SK-N-SH treated with all-trans-retinoic acid at 6 μM for 48 hours (cell line): Measurements from ENCODE around the gene RGS8.

ENCODE experiments used
- ATAC-seq: fragments of 200-7000 bp; cut with Tn5 transposase; 3 replicates; pipeline ENCODE4 v1.9.1; 2020; ENCODE audit warnings: mild to moderate bottlenecking, moderate library complexity
- ARNTL ChIP-seq: fragments of 450-650 bp; formaldehyde crosslinking; IDR thresholded peaks from 2 replicates; pipeline ENCODE4 v1.5.0; 2020; ENCODE audit warnings: low read depth, mild to moderate bottlenecking, moderate library complexity, borderline replicate concordance
- BACH2 ChIP-seq: fragments of 250-450 bp; sonication (Bioruptor Pico); IDR thresholded peaks from 2 replicates; pipeline ENCODE4 v1.9.0; 2021; ENCODE audit warnings: mild to moderate bottlenecking, borderline replicate concordance
- CSDC2 ChIP-seq: fragments of 250-450 bp; sonication (Bioruptor Pico); IDR thresholded peaks from 2 replicates; pipeline ENCODE4 v1.5.0; 2020; ENCODE audit warnings: mild to moderate bottlenecking, moderate library complexity
- ESRRG ChIP-seq: fragments of 250-450 bp; sonication (Bioruptor Pico); IDR thresholded peaks from 2 replicates; pipeline ENCODE4 v1.6.1; 2021; ENCODE audit warnings: mild to moderate bottlenecking
- GLIS3 ChIP-seq: fragments of 250-450 bp; sonication (Bioruptor Pico); IDR thresholded peaks from 2 replicates; pipeline ENCODE4 v1.5.0; 2020; ENCODE audit warnings: mild to moderate bottlenecking, moderate library complexity
- ISL1 ChIP-seq: fragments of 250-450 bp; sonication (Bioruptor Pico); IDR thresholded peaks from 2 replicates; pipeline ENCODE4 v2.1.2; 2022; ENCODE audit warnings: mild to moderate bottlenecking, moderate library complexity
- OSR1 ChIP-seq: fragments of 250-450 bp; sonication (Bioruptor Pico); IDR thresholded peaks from 2 replicates; pipeline ENCODE4 v1.8.0; 2022; ENCODE audit warnings: moderate library complexity, mild to moderate bottlenecking, inconsistent platforms
- PPARA ChIP-seq: fragments of 250-450 bp; sonication (Bioruptor Pico); IDR thresholded peaks from 2 replicates; pipeline ENCODE4 v1.5.0; 2020; ENCODE audit warnings: mild to moderate bottlenecking, borderline replicate concordance
- RARB ChIP-seq: fragments of 250-450 bp; sonication (Bioruptor Pico); IDR thresholded peaks from 2 replicates; pipeline ENCODE4 v1.8.0; 2021; ENCODE audit warnings: mild to moderate bottlenecking, moderate library complexity
- SNAI2 ChIP-seq: fragments of 250-450 bp; sonication (Bioruptor Pico); IDR thresholded peaks from 2 replicates; pipeline ENCODE4 v1.5.0; 2020; ENCODE audit warnings: mild to moderate bottlenecking, moderate library complexity
- TOX ChIP-seq: fragments of 250-450 bp; sonication (Bioruptor Pico); IDR thresholded peaks from 2 replicates; pipeline ENCODE4 v1.8.0; 2021; ENCODE audit warnings: mild to moderate bottlenecking, moderate library complexity, borderline replicate concordance
- ZFP3 ChIP-seq: fragments of 250-450 bp; sonication (Bioruptor Pico); IDR thresholded peaks from 2 replicates; pipeline ENCODE4 v1.5.0; 2020; ENCODE audit warnings: mild to moderate bottlenecking, moderate library complexity
- ZFP30 ChIP-seq: fragments of 450-650 bp; formaldehyde crosslinking; IDR thresholded peaks from 2 replicates; pipeline ENCODE4 v1.5.0; 2022; ENCODE audit warnings: mild to moderate bottlenecking, moderate library complexity
- ZNF565 ChIP-seq: fragments of 450-650 bp; formaldehyde crosslinking; conservative IDR thresholded peaks from 2 replicates; pipeline ENCODE4 v1.5.0; 2020; ENCODE audit warnings: low read depth, mild to moderate bottlenecking, moderate library complexity
- ZNF70 ChIP-seq: fragments of 450-650 bp; formaldehyde crosslinking; IDR thresholded peaks from 2 replicates; pipeline ENCODE4 v1.5.0; 2020; ENCODE audit warnings: mild to moderate bottlenecking, moderate library complexity
- ZNF8 ChIP-seq: fragments of 450-650 bp; formaldehyde crosslinking; IDR thresholded peaks from 2 replicates; pipeline ENCODE4 v1.5.0; 2020; ENCODE audit warnings: mild to moderate bottlenecking, moderate library complexity
- TF ChIP-seq, protein P1 (sequence below): fragments of 250-450 bp; sonication (Bioruptor Pico); IDR thresholded peaks from 2 replicates; pipeline ENCODE4 v1.5.1; 2021; ENCODE audit warnings: mild to moderate bottlenecking, moderate library complexity
- TF ChIP-seq, protein P2 (sequence below): fragments of 250-450 bp; sonication (Bioruptor Pico); IDR thresholded peaks from 2 replicates; pipeline ENCODE4 v1.8.0; 2021; ENCODE audit warnings: low read depth, mild to moderate bottlenecking, moderate library complexity, borderline replicate concordance
- TF ChIP-seq, protein P3 (sequence below): fragments of 250-450 bp; sonication (Bioruptor Pico); IDR thresholded peaks from 2 replicates; pipeline ENCODE4 v1.5.1; 2020; ENCODE audit warnings: low read depth, mild to moderate bottlenecking, moderate library complexity
- TF ChIP-seq, protein P4 (sequence below): fragments of 250-450 bp; sonication (Bioruptor Pico); IDR thresholded peaks from 2 replicates; pipeline ENCODE4 v1.5.0; 2020; ENCODE audit warnings: mild to moderate bottlenecking, moderate library complexity
- TF ChIP-seq, protein P5 (sequence below): fragments of 250-450 bp; sonication (Bioruptor Pico); IDR thresholded peaks from 2 replicates; pipeline ENCODE4 v1.8.0; 2020; ENCODE audit warnings: mild to moderate bottlenecking, moderate library complexity, borderline replicate concordance

Gene RGS8

DNA sequence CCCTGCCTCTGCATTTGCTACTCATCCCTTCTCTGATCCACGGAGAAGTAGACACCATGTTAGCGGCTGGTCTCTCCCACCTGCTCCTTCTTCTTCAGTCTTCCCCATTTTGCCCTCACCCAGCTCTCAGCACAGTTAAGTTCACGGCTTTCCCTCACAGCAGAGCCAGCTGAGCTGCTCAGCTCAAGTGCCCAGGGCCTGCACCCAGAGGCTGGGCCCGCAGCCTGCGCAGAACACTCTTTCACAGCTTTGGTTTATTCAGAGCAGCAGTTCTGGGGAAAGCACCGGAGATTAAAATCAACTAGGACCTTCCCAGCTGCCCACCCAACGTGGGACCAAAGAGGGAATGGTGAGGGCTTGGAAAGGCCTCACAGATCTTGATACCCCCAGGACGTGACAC, 41.9 kb downstream of the RGS8 start:
- no peak for TF ChIP-seq OSR1
- no peak for TF ChIP-seq ZFP3 (CRISPR knock-in tag)
- TF ChIP-seq TOX, result no peak
- TF ChIP-seq, protein P1, sequence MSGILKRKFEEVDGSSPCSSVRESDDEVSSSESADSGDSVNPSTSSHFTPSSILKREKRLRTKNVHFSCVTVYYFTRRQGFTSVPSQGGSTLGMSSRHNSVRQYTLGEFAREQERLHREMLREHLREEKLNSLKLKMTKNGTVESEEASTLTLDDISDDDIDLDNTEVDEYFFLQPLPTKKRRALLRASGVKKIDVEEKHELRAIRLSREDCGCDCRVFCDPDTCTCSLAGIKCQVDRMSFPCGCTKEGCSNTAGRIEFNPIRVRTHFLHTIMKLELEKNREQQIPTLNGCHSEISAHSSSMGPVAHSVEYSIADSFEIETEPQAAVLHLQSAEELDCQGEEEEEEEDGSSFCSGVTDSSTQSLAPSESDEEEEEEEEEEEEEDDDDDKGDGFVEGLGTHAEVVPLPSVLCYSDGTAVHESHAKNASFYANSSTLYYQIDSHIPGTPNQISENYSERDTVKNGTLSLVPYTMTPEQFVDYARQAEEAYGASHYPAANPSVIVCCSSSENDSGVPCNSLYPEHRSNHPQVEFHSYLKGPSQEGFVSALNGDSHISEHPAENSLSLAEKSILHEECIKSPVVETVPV (CRISPR knock-in tag), result no peak
- TF ChIP-seq BACH2, result no peak
- ATAC-seq, result no peak

DNA sequence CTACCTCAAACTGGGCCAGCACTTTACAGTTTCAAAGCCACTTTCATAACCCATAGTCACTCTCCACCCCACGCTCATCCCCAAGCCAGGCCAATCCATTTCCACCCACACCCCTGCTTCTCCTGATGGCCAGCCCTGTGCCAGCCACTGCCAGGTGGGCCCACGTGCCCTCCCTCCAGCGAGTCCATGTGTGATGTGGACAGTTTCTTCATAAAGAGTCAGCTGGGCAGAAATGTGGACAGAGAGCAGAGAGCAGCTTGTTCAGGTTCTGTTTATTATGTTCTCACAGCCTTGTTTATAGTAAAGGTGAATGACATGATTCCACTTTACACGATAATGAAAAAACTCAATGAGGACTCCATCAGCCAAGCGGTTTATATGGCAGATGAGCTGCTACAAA, 42.8 kb downstream of the RGS8 start:
- ATAC-seq, result no peak
- TF ChIP-seq, protein P2, sequence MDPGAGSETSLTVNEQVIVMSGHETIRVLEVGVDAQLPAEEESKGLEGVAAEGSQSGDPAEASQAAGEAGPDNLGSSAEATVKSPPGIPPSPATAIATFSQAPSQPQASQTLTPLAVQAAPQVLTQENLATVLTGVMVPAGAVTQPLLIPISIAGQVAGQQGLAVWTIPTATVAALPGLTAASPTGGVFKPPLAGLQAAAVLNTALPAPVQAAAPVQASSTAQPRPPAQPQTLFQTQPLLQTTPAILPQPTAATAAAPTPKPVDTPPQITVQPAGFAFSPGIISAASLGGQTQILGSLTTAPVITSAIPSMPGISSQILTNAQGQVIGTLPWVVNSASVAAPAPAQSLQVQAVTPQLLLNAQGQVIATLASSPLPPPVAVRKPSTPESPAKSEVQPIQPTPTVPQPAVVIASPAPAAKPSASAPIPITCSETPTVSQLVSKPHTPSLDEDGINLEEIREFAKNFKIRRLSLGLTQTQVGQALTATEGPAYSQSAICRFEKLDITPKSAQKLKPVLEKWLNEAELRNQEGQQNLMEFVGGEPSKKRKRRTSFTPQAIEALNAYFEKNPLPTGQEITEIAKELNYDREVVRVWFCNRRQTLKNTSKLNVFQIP, result no peak
- no peak for TF ChIP-seq ISL1 (CRISPR knock-in tag)
- no peak for TF ChIP-seq TOX
- TF ChIP-seq, protein P3, sequence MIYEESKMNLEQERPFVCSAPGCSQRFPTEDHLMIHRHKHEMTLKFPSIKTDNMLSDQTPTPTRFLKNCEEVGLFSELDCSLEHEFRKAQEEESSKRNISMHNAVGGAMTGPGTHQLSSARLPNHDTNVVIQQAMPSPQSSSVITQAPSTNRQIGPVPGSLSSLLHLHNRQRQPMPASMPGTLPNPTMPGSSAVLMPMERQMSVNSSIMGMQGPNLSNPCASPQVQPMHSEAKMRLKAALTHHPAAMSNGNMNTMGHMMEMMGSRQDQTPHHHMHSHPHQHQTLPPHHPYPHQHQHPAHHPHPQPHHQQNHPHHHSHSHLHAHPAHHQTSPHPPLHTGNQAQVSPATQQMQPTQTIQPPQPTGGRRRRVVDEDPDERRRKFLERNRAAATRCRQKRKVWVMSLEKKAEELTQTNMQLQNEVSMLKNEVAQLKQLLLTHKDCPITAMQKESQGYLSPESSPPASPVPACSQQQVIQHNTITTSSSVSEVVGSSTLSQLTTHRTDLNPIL (CRISPR knock-in tag), result no peak
- TF ChIP-seq, protein P4, sequence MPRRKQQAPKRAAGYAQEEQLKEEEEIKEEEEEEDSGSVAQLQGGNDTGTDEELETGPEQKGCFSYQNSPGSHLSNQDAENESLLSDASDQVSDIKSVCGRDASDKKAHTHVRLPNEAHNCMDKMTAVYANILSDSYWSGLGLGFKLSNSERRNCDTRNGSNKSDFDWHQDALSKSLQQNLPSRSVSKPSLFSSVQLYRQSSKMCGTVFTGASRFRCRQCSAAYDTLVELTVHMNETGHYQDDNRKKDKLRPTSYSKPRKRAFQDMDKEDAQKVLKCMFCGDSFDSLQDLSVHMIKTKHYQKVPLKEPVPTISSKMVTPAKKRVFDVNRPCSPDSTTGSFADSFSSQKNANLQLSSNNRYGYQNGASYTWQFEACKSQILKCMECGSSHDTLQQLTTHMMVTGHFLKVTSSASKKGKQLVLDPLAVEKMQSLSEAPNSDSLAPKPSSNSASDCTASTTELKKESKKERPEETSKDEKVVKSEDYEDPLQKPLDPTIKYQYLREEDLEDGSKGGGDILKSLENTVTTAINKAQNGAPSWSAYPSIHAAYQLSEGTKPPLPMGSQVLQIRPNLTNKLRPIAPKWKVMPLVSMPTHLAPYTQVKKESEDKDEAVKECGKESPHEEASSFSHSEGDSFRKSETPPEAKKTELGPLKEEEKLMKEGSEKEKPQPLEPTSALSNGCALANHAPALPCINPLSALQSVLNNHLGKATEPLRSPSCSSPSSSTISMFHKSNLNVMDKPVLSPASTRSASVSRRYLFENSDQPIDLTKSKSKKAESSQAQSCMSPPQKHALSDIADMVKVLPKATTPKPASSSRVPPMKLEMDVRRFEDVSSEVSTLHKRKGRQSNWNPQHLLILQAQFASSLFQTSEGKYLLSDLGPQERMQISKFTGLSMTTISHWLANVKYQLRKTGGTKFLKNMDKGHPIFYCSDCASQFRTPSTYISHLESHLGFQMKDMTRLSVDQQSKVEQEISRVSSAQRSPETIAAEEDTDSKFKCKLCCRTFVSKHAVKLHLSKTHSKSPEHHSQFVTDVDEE (CRISPR knock-in tag), result no peak
- no peak for TF ChIP-seq RARB (CRISPR knock-in tag)
- no peak for TF ChIP-seq ZFP30 (CRISPR knock-in tag)
- no peak for TF ChIP-seq BACH2
- TF ChIP-seq CSDC2 (CRISPR knock-in tag), result no peak
- TF ChIP-seq GLIS3 (CRISPR knock-in tag), result no peak
- no peak for TF ChIP-seq ZNF70 (CRISPR knock-in tag)
- TF ChIP-seq SNAI2 (CRISPR knock-in tag), result no peak
- TF ChIP-seq ZNF565, result no peak
- TF ChIP-seq, protein P5, sequence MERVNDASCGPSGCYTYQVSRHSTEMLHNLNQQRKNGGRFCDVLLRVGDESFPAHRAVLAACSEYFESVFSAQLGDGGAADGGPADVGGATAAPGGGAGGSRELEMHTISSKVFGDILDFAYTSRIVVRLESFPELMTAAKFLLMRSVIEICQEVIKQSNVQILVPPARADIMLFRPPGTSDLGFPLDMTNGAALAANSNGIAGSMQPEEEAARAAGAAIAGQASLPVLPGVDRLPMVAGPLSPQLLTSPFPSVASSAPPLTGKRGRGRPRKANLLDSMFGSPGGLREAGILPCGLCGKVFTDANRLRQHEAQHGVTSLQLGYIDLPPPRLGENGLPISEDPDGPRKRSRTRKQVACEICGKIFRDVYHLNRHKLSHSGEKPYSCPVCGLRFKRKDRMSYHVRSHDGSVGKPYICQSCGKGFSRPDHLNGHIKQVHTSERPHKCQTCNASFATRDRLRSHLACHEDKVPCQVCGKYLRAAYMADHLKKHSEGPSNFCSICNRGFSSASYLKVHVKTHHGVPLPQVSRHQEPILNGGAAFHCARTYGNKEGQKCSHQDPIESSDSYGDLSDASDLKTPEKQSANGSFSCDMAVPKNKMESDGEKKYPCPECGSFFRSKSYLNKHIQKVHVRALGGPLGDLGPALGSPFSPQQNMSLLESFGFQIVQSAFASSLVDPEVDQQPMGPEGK (CRISPR knock-in tag), result no peak
- no peak for TF ChIP-seq PPARA (CRISPR knock-in tag)
- TF ChIP-seq ZNF8, result no peak
- no peak for TF ChIP-seq ARNTL
- no peak for TF ChIP-seq ESRRG (CRISPR knock-in tag)
- TF ChIP-seq, protein P1 (CRISPR knock-in tag), result no peak
- no peak for TF ChIP-seq OSR1
- TF ChIP-seq, all 23 proteins: peak for 0

DNA sequence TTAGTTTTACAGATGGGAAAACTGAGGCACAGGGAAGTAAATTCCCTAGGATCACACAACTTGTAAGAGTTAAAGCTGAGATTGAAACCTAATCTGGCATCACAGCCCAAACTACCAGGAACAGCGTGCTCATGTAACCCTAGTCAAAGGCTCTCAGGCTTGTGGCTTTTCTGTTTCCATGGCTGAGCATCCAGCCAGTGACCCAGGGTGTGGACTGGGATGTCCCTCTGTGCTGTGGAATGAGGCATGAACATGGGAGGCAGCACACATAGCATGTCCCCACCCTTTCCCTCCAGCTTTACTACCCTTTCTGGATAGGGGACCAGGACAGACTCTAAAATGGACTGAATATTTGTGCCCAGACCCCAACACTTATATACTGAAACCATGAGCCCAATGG, 45.1 kb downstream of the RGS8 start:
- ATAC-seq, result no peak
- TF ChIP-seq CSDC2 (CRISPR knock-in tag) (no peak), SNAI2 (CRISPR knock-in tag) (no peak), ZNF8 (no peak), RARB (CRISPR knock-in tag) (no peak), ZFP30 (CRISPR knock-in tag) (no peak), ZNF565 (no peak), ARNTL (no peak)
- TF ChIP-seq, protein P3 (CRISPR knock-in tag), result no peak
- TF ChIP-seq, protein P1 (CRISPR knock-in tag), result no peak
- TF ChIP-seq, protein P2, result no peak
